K562 (cell line): ENCODE data around the gene ESPL1. TPM values are rescaled to one million over a fixed set of nuclear protein-coding genes. Genes with fewer than 3 reads are reported as not detected.
A peak's percentile ranks its signal among the peaks of the same experiment; 100 is the strongest.

ENCODE experiments used
- BRD4 ChIP-seq: fragments of 200-600 bp; sonication (generic); IDR thresholded peaks from 2 replicates; pipeline ENCODE4 v1.6.1; 2017; ENCODE audit warnings: inconsistent platforms
- HIVEP1 ChIP-seq: fragments of 250-450 bp; sonication (Bioruptor Pico); IDR thresholded peaks from 2 replicates; pipeline ENCODE4 v1.4.0; 2020; ENCODE audit warnings: mild to moderate bottlenecking
- KAT2B ChIP-seq: IDR thresholded peaks from one replicate; pipeline ENCODE4 v1.6.1; 2012; ENCODE audit warnings: low read depth, mild to moderate bottlenecking, control low read depth, inconsistent platforms, low read length, moderate library complexity
- MCM3 ChIP-seq: fragments of 450-650 bp; IDR thresholded peaks from 2 replicates; pipeline ENCODE4 v1.6.1; 2016
- PPARD ChIP-seq: fragments of 250-450 bp; sonication (Bioruptor Pico); IDR thresholded peaks from 2 replicates; pipeline ENCODE4 v1.8.0; 2022; ENCODE audit warnings: inconsistent platforms, mild to moderate bottlenecking, moderate library complexity
- PTTG1 ChIP-seq: fragments of 450-650 bp; IDR thresholded peaks from 2 replicates; pipeline ENCODE4 v1.6.1; 2016; ENCODE audit warnings: low read depth, mild to moderate bottlenecking, missing genetic modification characterization, missing compliant biosample characterization
- RAD21 ChIP-seq, 2 experiments: fragments of 250-450 bp in 1 of 2; fragments of 450-650 bp in 1 of 2; sonication (Bioruptor Pico) in 1 of 2; formaldehyde crosslinking in 1 of 2; IDR thresholded peaks in 1 of 2; conservative IDR thresholded peaks in 1 of 2; 2 replicates each; pipeline versions ENCODE4 v1.4.0 to v1.8.0; 2020 to 2022; ENCODE audit warnings: mild to moderate bottlenecking in 2 of 2, moderate library complexity in 1 of 2
- RFX1 ChIP-seq: fragments of 450-650 bp; IDR thresholded peaks from 2 replicates; pipeline ENCODE4 v1.6.1; 2016; ENCODE audit warnings: mild to moderate bottlenecking, moderate library complexity
- SIN3B ChIP-seq: fragments of 450-650 bp; IDR thresholded peaks from 2 replicates; pipeline ENCODE4 v1.6.1; 2017; ENCODE audit warnings: low read depth, mild to moderate bottlenecking, moderate library complexity
- SMARCA5 ChIP-seq: fragments of 450-650 bp; IDR thresholded peaks from 2 replicates; pipeline ENCODE4 v1.6.1; 2016
- SRSF9 ChIP-seq: fragments of 200-400 bp; formaldehyde crosslinking; IDR thresholded peaks from 2 replicates; pipeline ENCODE4 v1.6.1; 2017; ENCODE audit warnings: low read depth, low read length, borderline replicate concordance
- YBX1 ChIP-seq: fragments of 450-650 bp; IDR thresholded peaks from 2 replicates; pipeline ENCODE4 v1.7.1; 2016; ENCODE audit warnings: mild to moderate bottlenecking
- ZBED1 ChIP-seq: IDR thresholded peaks from 2 replicates; pipeline ENCODE4 v1.6.1; 2014
- ZKSCAN3 ChIP-seq: fragments of 250-450 bp; sonication (Bioruptor Pico); IDR thresholded peaks from 2 replicates; pipeline ENCODE4 v1.4.0; 2020
- ZNF639 ChIP-seq, 2 experiments: fragments of 200-800 bp in 1 of 2; sonication (Bioruptor generic) in 1 of 2; sonication (generic) in 1 of 2; formaldehyde crosslinking in 1 of 2; IDR thresholded peaks in 1 of 2; conservative IDR thresholded peaks in 1 of 2; 2 replicates each; pipeline versions ENCODE4 v1.5.0 to v1.6.1; 2016 to 2020; ENCODE audit warnings: missing compliant biosample characterization in 1 of 2, missing genetic modification characterization in 1 of 2, missing genetic modification reagents in 1 of 2
- polyA plus RNA-seq, 8 experiments: library from polyadenylated mRNA; depleted of rRNA in 4 of 8; stranded (reverse) in 5 of 8; unstranded in 3 of 8; fragments of >200 nt; fragmentation: Nextera tagmentation in 2 of 8; fragmentation: Illumina TruSeq in 1 of 8; extraction: Ambion mirVana in 2 of 8; extraction: Trizol in 1 of 8; gene quantifications; 2 replicates each; pipeline versions ENCODE4 v1.2.1 to v1.2.3, GENCODE V29; 2011 to 2014; ENCODE audit warnings: inconsistent platforms in 1 of 8, missing spikeins in 1 of 8
- total RNA-seq, 7 experiments: library from RNA; depleted of rRNA in 6 of 7; stranded (reverse); fragments of >200 nt in 6 of 7; fragmentation: Illumina TruSeq in 2 of 7; extraction: Trizol in 2 of 7; gene quantifications; 2 replicates each; pipeline versions ENCODE4 v1.2.1 to v1.2.3, GENCODE V29; 2011 to 2021; ENCODE audit warnings: low replicate concordance in 1 of 7
- TF ChIP-seq, protein P1 (sequence below): sonication (generic); formaldehyde crosslinking; IDR thresholded peaks from 2 replicates; pipeline ENCODE4 v1.8.0; 2023; ENCODE audit warnings: mild to moderate bottlenecking, missing genetic modification reagents
- TF ChIP-seq, protein P2 (sequence below), 2 experiments: fragments of 450-650 bp; conservative IDR thresholded peaks; 2 replicates each; pipeline ENCODE4 v1.6.1; 2017; ENCODE audit warnings: mild to moderate bottlenecking in 2 of 2, moderate library complexity in 2 of 2
- TF ChIP-seq, protein P3 (sequence below): fragments of 450-650 bp; formaldehyde crosslinking; IDR thresholded peaks from 2 replicates; pipeline ENCODE4 v1.4.0; 2020; ENCODE audit warnings: mild to moderate bottlenecking
- TF ChIP-seq, protein P4 (sequence below): sonication (generic); formaldehyde crosslinking; IDR thresholded peaks from 2 replicates; pipeline ENCODE4 v1.9.0; 2022; ENCODE audit warnings: mild to moderate bottlenecking, missing genetic modification reagents

ESPL1 gene
- total and polyA plus RNA-seq, 9 of the 15 experiments (the other 6 are each of a cell fraction or from before 2014, with no cell fraction given) = 1.2 to 55.0 (median 18.7) TPM

DNA sequence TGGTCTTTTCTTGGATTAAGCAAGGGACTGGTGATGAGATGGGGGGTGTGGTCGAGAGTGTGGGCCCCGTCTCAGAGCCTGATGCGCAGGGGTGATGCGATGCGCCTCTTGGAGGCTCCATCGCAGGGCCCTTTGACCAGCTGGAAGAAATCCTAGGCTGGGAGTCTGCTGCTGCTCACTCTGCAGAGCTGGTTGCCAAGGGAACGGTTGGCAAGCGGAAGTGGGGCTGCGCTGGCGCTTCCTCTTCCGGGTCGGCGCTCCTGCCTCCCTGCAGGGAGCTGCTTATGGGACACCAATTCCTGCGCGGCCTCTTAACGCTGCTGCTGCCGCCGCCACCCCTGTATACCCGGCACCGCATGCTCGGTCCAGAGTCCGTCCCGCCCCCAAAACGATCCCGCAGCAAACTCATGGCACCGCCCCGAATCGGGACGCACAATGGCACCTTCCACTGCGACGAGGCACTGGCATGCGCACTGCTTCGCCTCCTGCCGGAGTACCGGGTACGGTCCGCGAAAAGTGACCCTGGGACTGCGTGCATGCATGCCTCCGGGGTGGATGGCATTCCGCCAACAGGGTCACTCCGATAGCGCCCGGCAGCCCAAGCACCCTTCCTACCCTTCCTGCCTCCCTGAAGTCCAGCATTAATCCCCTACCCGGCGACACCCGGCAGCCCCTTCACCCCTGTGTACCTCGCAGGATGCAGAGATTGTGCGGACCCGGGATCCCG is 31.5 kb downstream of the ESPL1 start, which contains the start of gene MYG1 (continued):
- TF ChIP-seq, protein P1, sequence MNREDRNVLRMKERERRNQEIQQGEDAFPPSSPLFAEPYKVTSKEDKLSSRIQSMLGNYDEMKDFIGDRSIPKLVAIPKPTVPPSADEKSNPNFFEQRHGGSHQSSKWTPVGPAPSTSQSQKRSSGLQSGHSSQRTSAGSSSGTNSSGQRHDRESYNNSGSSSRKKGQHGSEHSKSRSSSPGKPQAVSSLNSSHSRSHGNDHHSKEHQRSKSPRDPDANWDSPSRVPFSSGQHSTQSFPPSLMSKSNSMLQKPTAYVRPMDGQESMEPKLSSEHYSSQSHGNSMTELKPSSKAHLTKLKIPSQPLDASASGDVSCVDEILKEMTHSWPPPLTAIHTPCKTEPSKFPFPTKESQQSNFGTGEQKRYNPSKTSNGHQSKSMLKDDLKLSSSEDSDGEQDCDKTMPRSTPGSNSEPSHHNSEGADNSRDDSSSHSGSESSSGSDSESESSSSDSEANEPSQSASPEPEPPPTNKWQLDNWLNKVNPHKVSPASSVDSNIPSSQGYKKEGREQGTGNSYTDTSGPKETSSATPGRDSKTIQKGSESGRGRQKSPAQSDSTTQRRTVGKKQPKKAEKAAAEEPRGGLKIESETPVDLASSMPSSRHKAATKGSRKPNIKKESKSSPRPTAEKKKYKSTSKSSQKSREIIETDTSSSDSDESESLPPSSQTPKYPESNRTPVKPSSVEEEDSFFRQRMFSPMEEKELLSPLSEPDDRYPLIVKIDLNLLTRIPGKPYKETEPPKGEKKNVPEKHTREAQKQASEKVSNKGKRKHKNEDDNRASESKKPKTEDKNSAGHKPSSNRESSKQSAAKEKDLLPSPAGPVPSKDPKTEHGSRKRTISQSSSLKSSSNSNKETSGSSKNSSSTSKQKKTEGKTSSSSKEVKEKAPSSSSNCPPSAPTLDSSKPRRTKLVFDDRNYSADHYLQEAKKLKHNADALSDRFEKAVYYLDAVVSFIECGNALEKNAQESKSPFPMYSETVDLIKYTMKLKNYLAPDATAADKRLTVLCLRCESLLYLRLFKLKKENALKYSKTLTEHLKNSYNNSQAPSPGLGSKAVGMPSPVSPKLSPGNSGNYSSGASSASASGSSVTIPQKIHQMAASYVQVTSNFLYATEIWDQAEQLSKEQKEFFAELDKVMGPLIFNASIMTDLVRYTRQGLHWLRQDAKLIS (CRISPR knock-in tag) = 0 out of 2 replicates have a peak, but pooled peaks have one; percentile 38
- TF ChIP-seq PTTG1 (tag) (no peak), YBX1 (no peak), HIVEP1 (CRISPR knock-in tag) (no peak), SMARCA5 (no peak), SRSF9 (no peak), PPARD (CRISPR knock-in tag) (no peak), KAT2B (no peak), BRD4 (no peak), RAD21 (CRISPR knock-in tag; conservative IDR thresholded peaks at IDR 0.05 in 1 of 2, IDR thresholded peaks at IDR 0.05 in 1 of 2) (no peak), MCM3 (no peak), ZBED1 (no peak), ZKSCAN3 (CRISPR knock-in tag) (no peak), ZNF639 (CRISPR knock-in tag; conservative IDR thresholded peaks at IDR 0.05 in 1 of 2, IDR thresholded peaks at IDR 0.05 in 1 of 2) (no peak), SIN3B (no peak), RFX1 (peak; percentile 54)
- TF ChIP-seq, protein P2, sequence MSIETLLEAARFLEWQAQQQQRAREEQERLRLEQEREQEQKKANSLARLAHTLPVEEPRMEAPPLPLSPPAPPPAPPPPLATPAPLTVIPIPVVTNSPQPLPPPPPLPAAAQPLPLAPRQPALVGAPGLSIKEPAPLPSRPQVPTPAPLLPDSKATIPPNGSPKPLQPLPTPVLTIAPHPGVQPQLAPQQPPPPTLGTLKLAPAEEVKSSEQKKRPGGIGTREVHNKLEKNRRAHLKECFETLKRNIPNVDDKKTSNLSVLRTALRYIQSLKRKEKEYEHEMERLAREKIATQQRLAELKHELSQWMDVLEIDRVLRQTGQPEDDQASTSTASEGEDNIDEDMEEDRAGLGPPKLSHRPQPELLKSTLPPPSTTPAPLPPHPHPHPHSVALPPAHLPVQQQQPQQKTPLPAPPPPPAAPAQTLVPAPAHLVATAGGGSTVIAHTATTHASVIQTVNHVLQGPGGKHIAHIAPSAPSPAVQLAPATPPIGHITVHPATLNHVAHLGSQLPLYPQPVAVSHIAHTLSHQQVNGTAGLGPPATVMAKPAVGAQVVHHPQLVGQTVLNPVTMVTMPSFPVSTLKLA (conservative IDR thresholded peaks at IDR 0.05) = no peak
- TF ChIP-seq, protein P3, sequence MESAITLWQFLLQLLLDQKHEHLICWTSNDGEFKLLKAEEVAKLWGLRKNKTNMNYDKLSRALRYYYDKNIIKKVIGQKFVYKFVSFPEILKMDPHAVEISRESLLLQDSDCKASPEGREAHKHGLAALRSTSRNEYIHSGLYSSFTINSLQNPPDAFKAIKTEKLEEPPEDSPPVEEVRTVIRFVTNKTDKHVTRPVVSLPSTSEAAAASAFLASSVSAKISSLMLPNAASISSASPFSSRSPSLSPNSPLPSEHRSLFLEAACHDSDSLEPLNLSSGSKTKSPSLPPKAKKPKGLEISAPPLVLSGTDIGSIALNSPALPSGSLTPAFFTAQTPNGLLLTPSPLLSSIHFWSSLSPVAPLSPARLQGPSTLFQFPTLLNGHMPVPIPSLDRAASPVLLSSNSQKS (CRISPR knock-in tag) = no peak
- TF ChIP-seq, protein P4, sequence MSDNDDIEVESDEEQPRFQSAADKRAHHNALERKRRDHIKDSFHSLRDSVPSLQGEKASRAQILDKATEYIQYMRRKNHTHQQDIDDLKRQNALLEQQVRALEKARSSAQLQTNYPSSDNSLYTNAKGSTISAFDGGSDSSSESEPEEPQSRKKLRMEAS (CRISPR knock-in tag) = peak; percentile 45; the same call in 1 of the 2 replicates
